ENCODE results near the gene GALNT10. TPM values are rescaled to one million over a fixed set of nuclear protein-coding genes. Genes with fewer than 3 reads are reported as not detected.
A peak's percentile ranks its signal among the peaks of the same experiment; 100 is the strongest.

Gene GALNT10
- total and polyA plus RNA-seq, 8 donors = 5.3 to 76.4 (median 27.4) TPM

DNA sequence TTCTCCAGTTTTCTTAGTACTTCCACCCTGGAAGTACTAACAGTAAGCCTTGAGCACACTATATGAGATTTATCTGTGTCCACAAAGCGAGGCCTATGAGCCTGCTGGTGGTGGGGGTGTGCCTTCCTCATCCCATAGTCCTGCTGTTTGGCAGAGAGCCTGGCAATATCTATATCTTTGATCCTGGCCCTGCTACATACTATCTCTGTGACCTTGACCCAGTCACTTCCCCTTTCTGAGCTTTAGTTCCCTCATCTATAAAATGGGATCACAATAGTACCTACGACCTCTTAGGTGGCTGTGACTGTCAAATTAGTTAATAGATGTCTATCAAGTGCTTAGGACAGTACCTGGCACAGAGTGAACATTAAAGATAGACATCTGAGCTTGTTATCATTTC, 140.7 kb downstream of the GALNT10 start:
- no peak for DNase-seq
- 87 to 98% (median 94%) methylated on average over 2 of the region's 2 CpGs for WGBS, 5 donors
- TF ChIP-seq, protein P1, sequence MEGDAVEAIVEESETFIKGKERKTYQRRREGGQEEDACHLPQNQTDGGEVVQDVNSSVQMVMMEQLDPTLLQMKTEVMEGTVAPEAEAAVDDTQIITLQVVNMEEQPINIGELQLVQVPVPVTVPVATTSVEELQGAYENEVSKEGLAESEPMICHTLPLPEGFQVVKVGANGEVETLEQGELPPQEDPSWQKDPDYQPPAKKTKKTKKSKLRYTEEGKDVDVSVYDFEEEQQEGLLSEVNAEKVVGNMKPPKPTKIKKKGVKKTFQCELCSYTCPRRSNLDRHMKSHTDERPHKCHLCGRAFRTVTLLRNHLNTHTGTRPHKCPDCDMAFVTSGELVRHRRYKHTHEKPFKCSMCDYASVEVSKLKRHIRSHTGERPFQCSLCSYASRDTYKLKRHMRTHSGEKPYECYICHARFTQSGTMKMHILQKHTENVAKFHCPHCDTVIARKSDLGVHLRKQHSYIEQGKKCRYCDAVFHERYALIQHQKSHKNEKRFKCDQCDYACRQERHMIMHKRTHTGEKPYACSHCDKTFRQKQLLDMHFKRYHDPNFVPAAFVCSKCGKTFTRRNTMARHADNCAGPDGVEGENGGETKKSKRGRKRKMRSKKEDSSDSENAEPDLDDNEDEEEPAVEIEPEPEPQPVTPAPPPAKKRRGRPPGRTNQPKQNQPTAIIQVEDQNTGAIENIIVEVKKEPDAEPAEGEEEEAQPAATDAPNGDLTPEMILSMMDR (IDR thresholded peaks at IDR 0.05) = no peak
- TF ChIP-seq POLR2A (IDR thresholded peaks at IDR 0.05) (no peak), POLR2AphosphoS5 (IDR thresholded peaks at IDR 0.05) (no peak), EP300 (IDR thresholded peaks at IDR 0.05) (no peak)
- peaks cover 2 to 70% (median 48%) of the 10 kb centered on the region in 4 donors for H3K36me3 ChIP-seq
- no peak overlapping the region for H3K4me3 ChIP-seq
- no peaks in the 10 kb centered on the region for H3K27me3 ChIP-seq
- no peaks in the 10 kb centered on the region for H3K4me1 ChIP-seq
- no peaks in the 10 kb centered on the region for H3K9me3 ChIP-seq
- intact Hi-C loops (cut with DNase I; ENCODE audit: low total_unique reads) = no loop called here
- no peak overlapping the region for H3K27ac ChIP-seq

DNA sequence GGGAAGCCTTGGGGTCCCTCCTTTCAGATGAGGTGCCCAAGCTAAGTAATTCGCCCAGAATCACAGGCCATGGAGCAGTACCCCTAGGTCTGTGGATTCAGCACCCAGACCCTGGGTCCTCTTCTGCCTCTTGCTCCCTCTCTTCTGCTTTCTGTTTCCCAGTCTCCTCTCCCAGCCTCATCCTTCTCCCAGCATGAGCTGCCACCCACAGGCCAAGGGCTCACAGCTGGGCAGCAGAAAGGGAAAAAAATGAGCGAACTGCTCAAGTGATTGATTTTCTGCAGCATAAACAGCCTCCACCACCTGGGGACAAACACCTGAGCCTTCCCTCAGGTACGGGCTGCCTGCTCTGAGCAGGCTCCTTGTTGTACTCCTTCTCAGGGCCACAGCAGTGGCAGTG, 141.4 kb downstream of the GALNT10 start:
- TF ChIP-seq POLR2AphosphoS5 (IDR thresholded peaks at IDR 0.05) (no peak), EP300 (IDR thresholded peaks at IDR 0.05) (no peak)
- no peak overlapping the region for H3K4me3 ChIP-seq
- H3K27ac ChIP-seq = no peak overlapping the region
- intact Hi-C loops (cut with DNase I; ENCODE audit: low total_unique reads) = no loop called here
- peaks cover 2 to 77% (median 49%) of the 10 kb centered on the region in 4 donors for H3K36me3 ChIP-seq
- no peaks in the 10 kb centered on the region for H3K4me1 ChIP-seq
- whole genome bisulfite sequencing, 5 donors = 56 to 91% (median 78%) methylated on average over 3 of the region's 3 CpGs
- H3K9me3 ChIP-seq = no peaks in the 10 kb centered on the region
- no peaks in the 10 kb centered on the region for H3K27me3 ChIP-seq
- peak in 1 of 2 donors; percentile 14 for DNase-seq

DNA sequence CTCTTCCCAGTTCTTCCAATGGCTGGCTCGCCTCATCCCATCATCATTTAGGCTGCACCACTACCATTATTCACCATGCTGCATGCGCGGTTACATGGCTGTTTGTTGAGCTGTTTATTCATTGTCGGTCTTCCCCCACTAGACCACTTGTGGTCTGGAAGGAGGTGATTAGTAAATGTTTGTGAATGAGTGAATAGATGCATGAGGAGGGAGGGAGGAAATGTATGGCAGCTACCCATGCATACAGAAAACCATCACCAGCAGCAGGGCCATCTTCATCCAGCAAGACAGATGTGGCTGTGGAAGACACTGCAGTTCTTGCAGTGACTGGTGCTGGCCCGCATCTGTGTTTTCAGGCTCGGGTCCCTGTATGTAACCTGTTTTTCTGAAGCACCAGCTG, 141.9 kb downstream of the GALNT10 start:
- H3K9me3 ChIP-seq = no peaks in the 10 kb centered on the region
- TF ChIP-seq EP300 (IDR thresholded peaks at IDR 0.05) (no peak), POLR2AphosphoS5 (IDR thresholded peaks at IDR 0.05) (no peak), POLR2A (IDR thresholded peaks at IDR 0.05) (no peak)
- TF ChIP-seq, protein P1 (IDR thresholded peaks at IDR 0.05) = no peak
- intact Hi-C loops (cut with DNase I; ENCODE audit: low total_unique reads) = no loop called here

DNA sequence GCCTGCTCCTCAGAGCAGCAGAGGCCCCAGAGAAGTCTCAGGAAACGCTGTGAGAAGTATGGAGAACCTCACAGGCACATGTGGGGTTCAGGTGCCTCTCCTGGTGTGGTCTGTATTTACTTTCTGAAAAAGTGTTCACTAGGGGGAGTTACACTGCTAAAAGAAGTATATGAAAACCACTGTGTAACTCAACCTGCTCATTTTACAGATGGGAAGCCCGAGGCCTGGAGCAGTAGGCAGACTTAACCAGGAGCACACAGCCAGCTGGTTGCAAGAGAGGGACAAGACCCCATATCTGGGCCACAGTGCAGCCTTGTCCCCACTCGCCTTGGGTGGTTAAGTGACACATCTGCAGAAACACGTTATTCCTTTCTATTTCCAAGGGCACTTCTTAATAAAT, 142.5 kb downstream of the GALNT10 start:
- Histone ChIP-seq H3K27me3 (no peaks in the 10 kb centered on the region), H3K27ac (no peak overlapping the region), H3K36me3 (peaks cover 2 to 88% (median 54%) of the 10 kb centered on the region in 4 donors), H3K4me1 (no peaks in the 10 kb centered on the region), H3K9me3 (no peaks in the 10 kb centered on the region), H3K4me3 (no peak overlapping the region)
- no peak for DNase-seq
- WGBS, 5 donors = 92 to 96% (median 92%) methylated on average over 4 of the region's 4 CpGs
- intact Hi-C loops (cut with DNase I; ENCODE audit: low total_unique reads) = no loop called here
- TF ChIP-seq POLR2AphosphoS5 (IDR thresholded peaks at IDR 0.05) = no peak
- no peak for TF ChIP-seq EP300 (IDR thresholded peaks at IDR 0.05)
- TF ChIP-seq POLR2A (IDR thresholded peaks at IDR 0.05) = no peak
- TF ChIP-seq, protein P1 (IDR thresholded peaks at IDR 0.05) = no peak

More for the DNA sequence above, 141.9 kb downstream of the GALNT10 start:
- DNase-seq = no peak
- WGBS, 5 donors = 90 to 100% (median 95%) methylated on average over 6 of the region's 6 CpGs
- Histone ChIP-seq H3K4me1 (no peaks in the 10 kb centered on the region), H3K27me3 (no peaks in the 10 kb centered on the region), H3K27ac (no peak overlapping the region), H3K36me3 (peaks cover 2 to 82% (median 52%) of the 10 kb centered on the region in 4 donors), H3K4me3 (no peak overlapping the region)

DNA sequence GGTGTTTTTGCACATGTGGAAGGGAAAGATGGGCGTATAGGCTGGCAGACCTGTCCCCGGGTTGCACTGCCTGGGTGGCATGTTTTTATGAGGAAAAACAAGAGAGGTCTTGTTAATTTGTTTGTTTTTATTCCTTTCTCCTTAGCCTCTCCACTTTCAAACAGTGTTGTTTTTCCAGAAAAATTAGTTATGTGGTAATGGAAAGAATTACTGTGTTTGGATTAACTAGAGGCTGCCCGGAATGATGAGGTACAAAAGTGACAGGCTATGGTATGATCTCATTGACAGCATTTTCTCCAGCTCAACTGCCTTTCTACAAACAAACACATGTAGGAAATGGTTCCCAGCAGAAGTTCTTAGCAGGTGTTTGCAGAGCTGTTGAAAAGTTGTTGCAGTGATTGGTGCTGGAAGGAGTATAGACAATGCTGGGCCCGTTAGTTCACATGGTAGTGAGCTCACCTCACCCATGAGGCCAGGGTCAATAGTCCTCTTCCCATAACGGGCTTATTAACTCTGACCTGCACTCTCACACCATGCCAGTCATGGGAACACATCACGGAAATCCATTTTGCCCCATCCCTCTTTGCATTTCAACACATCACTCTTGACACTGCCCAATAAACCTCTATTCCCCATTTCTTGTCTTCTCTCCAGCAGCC, 144.0 kb downstream of the GALNT10 start:
- no peaks in the 10 kb centered on the region for H3K27me3 ChIP-seq
- 81 to 87% (median 84%) methylated on average over 6 of the region's 6 CpGs for WGBS, 5 donors
- H3K27ac ChIP-seq = no peak overlapping the region
- H3K4me3 ChIP-seq = no peak overlapping the region
- H3K36me3 ChIP-seq = peaks cover 2 to 94% (median 57%) of the 10 kb centered on the region in 4 donors
- no peaks in the 10 kb centered on the region for H3K4me1 ChIP-seq
- H3K9me3 ChIP-seq = no peaks in the 10 kb centered on the region
- DNase-seq = no peak
- intact Hi-C loops (cut with DNase I; ENCODE audit: low total_unique reads) = no loop called here
- TF ChIP-seq, protein P1 (IDR thresholded peaks at IDR 0.05) = no peak
- TF ChIP-seq EP300 (IDR thresholded peaks at IDR 0.05) (no peak), POLR2A (IDR thresholded peaks at IDR 0.05) (no peak)

All from stomach (tissue), 9 donors.